ENCODE results near the gene RTP3.
A peak's percentile ranks its signal among the peaks of the same experiment; 100 is the strongest.

Gene RTP3

DNA sequence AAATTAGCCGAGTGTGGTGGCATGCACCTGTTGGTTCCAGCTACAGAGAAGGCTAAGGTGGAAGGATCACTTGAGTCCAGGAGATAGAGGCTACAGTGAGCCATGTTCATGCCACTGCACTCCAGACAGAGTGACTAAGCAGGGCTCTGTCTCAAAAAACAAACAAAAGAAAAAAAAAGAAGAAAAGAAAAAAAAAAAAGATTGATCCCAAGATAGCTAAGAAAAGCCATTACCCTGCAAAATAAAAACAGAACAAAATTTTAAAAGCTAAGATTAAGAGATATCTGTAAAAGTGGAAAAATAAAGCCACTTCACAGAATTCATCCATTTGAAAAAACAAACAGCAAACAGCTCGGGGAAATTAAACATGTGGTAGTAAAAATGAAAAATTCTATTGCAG, 44.6 kb downstream of the RTP3 start:
- Histone ChIP-seq H3K36me3 (replicated peaks; ENCODE audit: insufficient read depth, low read length) (no peaks in the 10 kb centered on the region), H3K4me1 (ENCODE audit: low read length) (peaks cover 65% of the 10 kb centered on the region), H3K27me3 (replicated peaks; ENCODE audit: insufficient read depth, low read length) (no peaks in the 10 kb centered on the region), H3K4me3 (ENCODE audit: low read length) (no peak overlapping the region), H3F3A (ENCODE audit: insufficient read depth, low read length) (peaks cover 42% of the 10 kb centered on the region), H3K4me2 (ENCODE audit: low read depth, low read length) (no peak overlapping the region), H3K9ac (ENCODE audit: low read length) (no peak overlapping the region), H4K20me1 (ENCODE audit: insufficient read depth, low read length) (no peaks in the 10 kb centered on the region), H3K27ac (ENCODE audit: low read length) (peak overlapping the region; percentile 11; the same call in 1 of the 2 replicates), H3K79me2 (ENCODE audit: low read length) (no peaks in the 10 kb centered on the region), H2AFZ (ENCODE audit: low read length) (peak overlapping the region; percentile 20; the same call in 1 of the 2 replicates), H3K9me2 (replicated peaks; ENCODE audit: insufficient read depth, low read length) (no peaks in the 10 kb centered on the region), H3K9me3 (replicated peaks; ENCODE audit: insufficient read depth, low read length) (no peaks in the 10 kb centered on the region)
- TF ChIP-seq, protein P1, sequence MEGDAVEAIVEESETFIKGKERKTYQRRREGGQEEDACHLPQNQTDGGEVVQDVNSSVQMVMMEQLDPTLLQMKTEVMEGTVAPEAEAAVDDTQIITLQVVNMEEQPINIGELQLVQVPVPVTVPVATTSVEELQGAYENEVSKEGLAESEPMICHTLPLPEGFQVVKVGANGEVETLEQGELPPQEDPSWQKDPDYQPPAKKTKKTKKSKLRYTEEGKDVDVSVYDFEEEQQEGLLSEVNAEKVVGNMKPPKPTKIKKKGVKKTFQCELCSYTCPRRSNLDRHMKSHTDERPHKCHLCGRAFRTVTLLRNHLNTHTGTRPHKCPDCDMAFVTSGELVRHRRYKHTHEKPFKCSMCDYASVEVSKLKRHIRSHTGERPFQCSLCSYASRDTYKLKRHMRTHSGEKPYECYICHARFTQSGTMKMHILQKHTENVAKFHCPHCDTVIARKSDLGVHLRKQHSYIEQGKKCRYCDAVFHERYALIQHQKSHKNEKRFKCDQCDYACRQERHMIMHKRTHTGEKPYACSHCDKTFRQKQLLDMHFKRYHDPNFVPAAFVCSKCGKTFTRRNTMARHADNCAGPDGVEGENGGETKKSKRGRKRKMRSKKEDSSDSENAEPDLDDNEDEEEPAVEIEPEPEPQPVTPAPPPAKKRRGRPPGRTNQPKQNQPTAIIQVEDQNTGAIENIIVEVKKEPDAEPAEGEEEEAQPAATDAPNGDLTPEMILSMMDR (IDR thresholded peaks at IDR 0.05; ENCODE audit: low read length): no peak
- TF ChIP-seq EZH2 (optimal IDR thresholded peaks at IDR 0.05; ENCODE audit: low read depth, low read length): no peak
- no peak for TF ChIP-seq EZH2phosphoT487 (IDR thresholded peaks at IDR 0.05; ENCODE audit: low read length)
- no peak for DNase-seq

DNA sequence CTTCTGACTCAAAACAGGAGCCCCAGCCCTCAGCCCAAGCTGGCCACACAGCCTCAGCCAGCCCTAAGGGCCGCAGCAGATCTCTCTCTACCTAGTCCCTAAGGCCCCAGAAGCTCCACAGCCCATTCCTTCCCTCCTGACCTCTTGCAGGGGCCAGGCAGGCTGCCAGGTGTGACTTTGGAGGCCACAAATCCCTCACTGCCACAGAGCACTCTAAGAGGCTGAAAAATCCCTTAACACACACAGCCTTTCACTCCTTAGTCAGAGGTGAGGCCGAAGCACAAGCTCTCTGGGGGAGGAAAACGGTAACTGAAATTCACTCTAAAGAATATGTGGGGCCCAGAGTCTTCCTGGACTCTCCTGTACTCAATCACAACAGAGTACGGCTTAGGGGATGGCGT, 45.0 kb downstream of the RTP3 start:
- Histone ChIP-seq H3K4me3 (ENCODE audit: low read length) (no peak overlapping the region), H3K9me3 (replicated peaks; ENCODE audit: insufficient read depth, low read length) (no peaks in the 10 kb centered on the region), H3K27me3 (replicated peaks; ENCODE audit: insufficient read depth, low read length) (no peaks in the 10 kb centered on the region), H3F3A (ENCODE audit: insufficient read depth, low read length) (peaks cover 42% of the 10 kb centered on the region), H3K4me1 (ENCODE audit: low read length) (peaks cover 63% of the 10 kb centered on the region), H3K9me2 (replicated peaks; ENCODE audit: insufficient read depth, low read length) (no peaks in the 10 kb centered on the region), H3K9ac (ENCODE audit: low read length) (no peak overlapping the region), H4K20me1 (ENCODE audit: insufficient read depth, low read length) (no peaks in the 10 kb centered on the region), H3K36me3 (replicated peaks; ENCODE audit: insufficient read depth, low read length) (no peaks in the 10 kb centered on the region), H2AFZ (ENCODE audit: low read length) (peak overlapping the region; percentile 20; the same call in 1 of the 2 replicates), H3K4me2 (ENCODE audit: low read depth, low read length) (no peak overlapping the region), H3K27ac (ENCODE audit: low read length) (no peak overlapping the region; the same call in 1 of the 2 replicates), H3K79me2 (ENCODE audit: low read length) (no peaks in the 10 kb centered on the region)
- DNase-seq: no peak
- TF ChIP-seq, protein P1 (IDR thresholded peaks at IDR 0.05; ENCODE audit: low read length): no peak
- TF ChIP-seq EZH2 (optimal IDR thresholded peaks at IDR 0.05; ENCODE audit: low read depth, low read length) (no peak), EZH2phosphoT487 (IDR thresholded peaks at IDR 0.05; ENCODE audit: low read length) (no peak)

DNA sequence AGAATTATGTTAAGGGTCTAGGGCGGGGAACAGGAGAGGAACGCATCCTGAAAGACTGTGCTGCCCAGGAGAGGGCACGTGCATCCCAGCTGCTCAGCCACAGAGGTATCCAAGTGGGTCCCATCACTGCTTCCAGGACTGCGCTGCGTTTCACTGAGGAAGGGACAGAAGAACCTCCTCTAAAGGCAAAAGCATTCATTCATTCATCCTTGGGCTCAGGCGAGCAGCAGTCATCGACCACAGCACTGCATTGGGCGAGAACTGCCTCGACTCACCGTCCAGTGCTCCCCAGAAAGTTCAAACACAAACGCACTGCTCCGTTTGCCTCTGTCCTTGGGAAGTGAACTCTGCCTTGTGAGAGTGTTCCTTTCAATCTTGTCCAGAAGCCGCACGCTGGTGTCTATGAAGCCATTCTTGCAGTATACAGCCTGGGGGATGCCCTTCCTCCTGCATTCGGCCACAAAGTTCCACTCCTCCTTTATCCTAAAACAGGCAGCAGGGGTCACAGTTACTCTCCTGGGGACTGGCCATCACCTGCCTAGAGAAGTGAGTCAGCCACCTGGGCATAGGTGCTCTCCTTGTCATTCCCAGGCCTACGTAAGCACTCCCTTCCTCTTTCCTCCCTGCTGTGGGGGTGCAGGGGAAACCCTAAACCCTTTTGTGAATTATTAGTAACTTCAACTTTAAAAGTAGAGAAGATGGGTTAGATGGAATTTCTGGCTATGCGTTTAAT, 47.2 kb downstream of the RTP3 start:
- peak overlapping the region; percentile 62; the same call in 1 of the 2 replicates for H3K27ac ChIP-seq (ENCODE audit: low read length)
- H3K4me1 ChIP-seq (ENCODE audit: low read length): peaks cover 64% of the 10 kb centered on the region
- no peaks in the 10 kb centered on the region for H3K9me3 ChIP-seq (replicated peaks; ENCODE audit: insufficient read depth, low read length)

More for the DNA sequence above, 47.2 kb downstream of the RTP3 start:
- H3K4me2 ChIP-seq (ENCODE audit: low read depth, low read length): no peak overlapping the region
- no peaks in the 10 kb centered on the region for H4K20me1 ChIP-seq (ENCODE audit: insufficient read depth, low read length)
- H3K36me3 ChIP-seq (replicated peaks; ENCODE audit: insufficient read depth, low read length): no peaks in the 10 kb centered on the region
- peaks cover 23% of the 10 kb centered on the region for H3F3A ChIP-seq (ENCODE audit: insufficient read depth, low read length)
- H3K9me2 ChIP-seq (replicated peaks; ENCODE audit: insufficient read depth, low read length): no peaks in the 10 kb centered on the region
- H3K9ac ChIP-seq (ENCODE audit: low read length): no peak overlapping the region
- no peak overlapping the region for H2AFZ ChIP-seq (ENCODE audit: low read length)
- DNase-seq: no peak
- no peaks in the 10 kb centered on the region for H3K79me2 ChIP-seq (ENCODE audit: low read length)
- H3K4me3 ChIP-seq (ENCODE audit: low read length): no peak overlapping the region
- H3K27me3 ChIP-seq (replicated peaks; ENCODE audit: insufficient read depth, low read length): no peaks in the 10 kb centered on the region
- TF ChIP-seq, protein P1 (IDR thresholded peaks at IDR 0.05; ENCODE audit: low read length): no peak
- no peak for TF ChIP-seq EZH2phosphoT487 (IDR thresholded peaks at IDR 0.05; ENCODE audit: low read length)
- TF ChIP-seq EZH2 (optimal IDR thresholded peaks at IDR 0.05; ENCODE audit: low read depth, low read length): no peak

Data from MM.1S (cell line).